HepG2 (cell line): ENCODE measurements around the gene ZG16. TPM values are rescaled to one million over a fixed set of nuclear protein-coding genes. Genes with fewer than 3 reads are reported as not detected.

ENCODE experiments used
- DPF2 ChIP-seq: sonication (generic); formaldehyde crosslinking; IDR thresholded peaks from 2 replicates; pipeline ENCODE4 v1.4.0; 2020; ENCODE audit warnings: mild to moderate bottlenecking, low read depth, missing genetic modification reagents, borderline replicate concordance
- FOSL2 ChIP-seq: sonication (generic); formaldehyde crosslinking; IDR thresholded peaks from 2 replicates; pipeline ENCODE4 v1.4.0; 2020; ENCODE audit warnings: missing genetic modification reagents
- GABPB1 ChIP-seq: IDR thresholded peaks from 2 replicates; pipeline ENCODE4 v1.6.1; 2016; ENCODE audit warnings: mild to moderate bottlenecking, missing genetic modification reagents, moderate library complexity, missing compliant biosample characterization
- GZF1 ChIP-seq: sonication (generic); formaldehyde crosslinking; IDR thresholded peaks from 2 replicates; pipeline ENCODE4 v1.5.1; 2020; ENCODE audit warnings: mild to moderate bottlenecking, missing genetic modification reagents
- JARID2 ChIP-seq: sonication (generic); formaldehyde crosslinking; IDR thresholded peaks from 2 replicates; pipeline ENCODE4 v1.8.1; 2023; ENCODE audit warnings: missing genetic modification reagents, inconsistent platforms; ENCODE audit not compliant: insufficient replicate concordance
- SMARCE1 ChIP-seq: fragments of 450-650 bp; IDR thresholded peaks from 2 replicates; pipeline ENCODE4 v1.6.1; 2017; ENCODE audit warnings: borderline replicate concordance
- TFDP1 ChIP-seq: IDR thresholded peaks from 2 replicates; pipeline ENCODE4 v1.6.1; 2016; ENCODE audit warnings: missing compliant biosample characterization, missing genetic modification reagents, borderline replicate concordance
- ZBTB34 ChIP-seq: sonication (generic); formaldehyde crosslinking; IDR thresholded peaks from 2 replicates; pipeline ENCODE4 v1.8.0; 2022; ENCODE audit warnings: mild to moderate bottlenecking, missing genetic modification reagents
- ZFP36L1 ChIP-seq: sonication (generic); formaldehyde crosslinking; IDR thresholded peaks from 2 replicates; pipeline ENCODE4 v1.8.0; 2022; ENCODE audit warnings: mild to moderate bottlenecking, missing genetic modification reagents, moderate library complexity
- ZFP37 ChIP-seq: sonication (generic); formaldehyde crosslinking; IDR thresholded peaks from 2 replicates; pipeline ENCODE4 v1.4.0; 2020; ENCODE audit warnings: missing genetic modification reagents, borderline replicate concordance
- ZFY ChIP-seq: sonication (generic); formaldehyde crosslinking; IDR thresholded peaks from 2 replicates; pipeline ENCODE4 v1.4.0; 2020; ENCODE audit warnings: missing genetic modification reagents
- ZNF225 ChIP-seq: sonication (generic); formaldehyde crosslinking; IDR thresholded peaks from 2 replicates; pipeline ENCODE4 v1.4.0; 2020; ENCODE audit warnings: mild to moderate bottlenecking, missing genetic modification reagents
- ZNF703 ChIP-seq: sonication (generic); formaldehyde crosslinking; IDR thresholded peaks from 2 replicates; pipeline ENCODE4 v1.5.1; 2020; ENCODE audit warnings: missing genetic modification reagents, mild to moderate bottlenecking, moderate library complexity, borderline replicate concordance
- ZNF839 ChIP-seq: sonication (generic); formaldehyde crosslinking; IDR thresholded peaks from 2 replicates; pipeline ENCODE4 v1.4.0; 2020; ENCODE audit warnings: missing genetic modification reagents, mild to moderate bottlenecking, borderline replicate concordance
- ZSCAN30 ChIP-seq: sonication (generic); formaldehyde crosslinking; IDR thresholded peaks from 2 replicates; pipeline ENCODE4 v1.5.0; 2020; ENCODE audit warnings: mild to moderate bottlenecking, missing genetic modification reagents
- polyA plus RNA-seq, 8 experiments: library from polyadenylated mRNA; depleted of rRNA in 3 of 8; stranded (reverse) in 7 of 8; unstranded in 1 of 8; fragments of >200 nt; fragmentation: Illumina TruSeq in 4 of 8; extraction: Trizol in 4 of 8; gene quantifications; 2 replicates each; pipeline versions ENCODE4 v1.2.1 to v1.2.3, GENCODE V29; 2011 to 2016; ENCODE audit warnings: low read depth in 4 of 8, missing spikeins in 1 of 8, mixed read lengths in 1 of 8; ENCODE audit not compliant: insufficient read depth in 1 of 8
- total RNA-seq, 5 experiments: library from RNA; depleted of rRNA; stranded (reverse); fragments of >200 nt; fragmentation: Illumina TruSeq; extraction: Trizol; gene quantifications; 2 replicates each; pipeline ENCODE4 v1.2.3, GENCODE V29; 2016; ENCODE audit warnings: low read depth in 1 of 5
- TF ChIP-seq, protein P1 (sequence below): sonication (generic); formaldehyde crosslinking; IDR thresholded peaks from 2 replicates; pipeline ENCODE4 v1.8.0; 2022; ENCODE audit warnings: mild to moderate bottlenecking, missing genetic modification reagents, borderline replicate concordance
- TF ChIP-seq, protein P2 (sequence below): sonication (generic); formaldehyde crosslinking; IDR thresholded peaks from 2 replicates; pipeline ENCODE4 v1.5.1; 2020; ENCODE audit warnings: missing genetic modification reagents, mild to moderate bottlenecking, borderline replicate concordance

Gene ZG16
- total and polyA plus RNA-seq, 2 of the 13 experiments (the other 11 are each of a cell fraction or from before 2014, with no cell fraction given), result 0.04 to 0.07 TPM

DNA sequence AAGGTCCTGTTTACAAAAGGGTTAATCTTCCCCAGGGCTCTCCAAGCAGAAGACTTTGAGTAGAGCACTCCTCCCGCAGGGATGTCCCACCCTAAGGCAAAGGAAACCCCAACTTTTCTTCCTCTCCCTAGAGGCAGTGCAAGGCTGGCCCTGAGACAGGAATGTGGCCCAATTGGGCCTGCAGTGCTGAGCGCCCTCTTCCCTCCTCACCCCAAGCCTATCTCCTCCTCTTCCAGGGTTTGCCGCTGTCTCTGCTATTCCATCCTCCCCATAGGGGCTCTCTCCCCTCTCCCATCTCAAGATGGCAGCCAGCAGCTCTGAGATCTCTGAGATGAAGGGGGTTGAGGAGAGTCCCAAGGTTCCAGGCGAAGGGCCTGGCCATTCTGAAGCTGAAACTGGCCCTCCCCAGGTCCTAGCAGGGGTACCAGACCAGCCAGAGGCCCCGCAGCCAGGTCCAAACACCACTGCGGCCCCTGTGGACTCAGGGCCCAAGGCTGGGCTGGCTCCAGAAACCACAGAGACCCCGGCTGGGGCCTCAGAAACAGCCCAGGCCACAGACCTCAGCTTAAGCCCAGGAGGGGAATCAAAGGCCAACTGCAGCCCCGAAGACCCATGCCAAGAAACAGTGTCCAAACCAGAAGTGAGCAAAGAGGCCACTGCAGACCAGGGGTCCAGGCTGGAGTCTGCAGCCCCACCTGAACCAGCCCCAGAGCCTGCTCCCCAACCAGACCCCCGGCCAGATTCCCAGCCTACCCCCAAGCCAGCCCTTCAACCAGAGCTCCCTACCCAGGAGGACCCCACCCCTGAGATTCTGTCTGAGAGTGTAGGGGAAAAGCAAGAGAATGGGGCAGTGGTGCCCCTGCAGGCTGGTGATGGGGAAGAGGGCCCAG, 34.9 kb downstream of the ZG16 start (continued):
- TF ChIP-seq, protein P1, sequence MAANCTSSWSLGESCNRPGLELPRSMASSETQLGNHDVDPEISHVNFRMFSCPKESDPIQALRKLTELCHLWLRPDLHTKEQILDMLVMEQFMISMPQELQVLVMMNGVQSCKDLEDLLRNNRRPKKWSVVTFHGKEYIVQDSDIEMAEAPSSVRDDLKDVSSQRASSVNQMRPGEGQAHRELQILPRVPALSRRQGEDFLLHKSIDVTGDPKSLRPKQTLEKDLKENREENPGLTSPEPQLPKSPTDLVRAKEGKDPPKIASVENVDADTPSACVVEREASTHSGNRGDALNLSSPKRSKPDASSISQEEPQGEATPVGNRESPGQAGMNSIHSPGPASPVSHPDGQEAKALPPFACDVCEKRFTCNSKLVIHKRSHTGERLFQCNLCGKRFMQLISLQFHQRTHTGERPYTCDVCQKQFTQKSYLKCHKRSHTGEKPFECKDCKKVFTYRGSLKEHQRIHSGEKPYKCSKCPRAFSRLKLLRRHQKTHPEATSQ (CRISPR knock-in tag), result no peak
- TF ChIP-seq, protein P2, sequence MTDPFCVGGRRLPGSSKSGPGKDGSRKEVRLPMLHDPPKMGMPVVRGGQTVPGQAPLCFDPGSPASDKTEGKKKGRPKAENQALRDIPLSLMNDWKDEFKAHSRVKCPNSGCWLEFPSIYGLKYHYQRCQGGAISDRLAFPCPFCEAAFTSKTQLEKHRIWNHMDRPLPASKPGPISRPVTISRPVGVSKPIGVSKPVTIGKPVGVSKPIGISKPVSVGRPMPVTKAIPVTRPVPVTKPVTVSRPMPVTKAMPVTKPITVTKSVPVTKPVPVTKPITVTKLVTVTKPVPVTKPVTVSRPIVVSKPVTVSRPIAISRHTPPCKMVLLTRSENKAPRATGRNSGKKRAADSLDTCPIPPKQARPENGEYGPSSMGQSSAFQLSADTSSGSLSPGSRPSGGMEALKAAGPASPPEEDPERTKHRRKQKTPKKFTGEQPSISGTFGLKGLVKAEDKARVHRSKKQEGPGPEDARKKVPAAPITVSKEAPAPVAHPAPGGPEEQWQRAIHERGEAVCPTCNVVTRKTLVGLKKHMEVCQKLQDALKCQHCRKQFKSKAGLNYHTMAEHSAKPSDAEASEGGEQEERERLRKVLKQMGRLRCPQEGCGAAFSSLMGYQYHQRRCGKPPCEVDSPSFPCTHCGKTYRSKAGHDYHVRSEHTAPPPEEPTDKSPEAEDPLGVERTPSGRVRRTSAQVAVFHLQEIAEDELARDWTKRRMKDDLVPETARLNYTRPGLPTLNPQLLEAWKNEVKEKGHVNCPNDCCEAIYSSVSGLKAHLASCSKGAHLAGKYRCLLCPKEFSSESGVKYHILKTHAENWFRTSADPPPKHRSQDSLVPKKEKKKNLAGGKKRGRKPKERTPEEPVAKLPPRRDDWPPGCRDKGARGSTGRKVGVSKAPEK (CRISPR knock-in tag), result no peak
- TF ChIP-seq SMARCE1, result no peak
- peak; percentile 9; the same call in 1 of the 2 replicates for TF ChIP-seq ZFY (CRISPR knock-in tag)
- no peak for TF ChIP-seq ZSCAN30
- no peak for TF ChIP-seq JARID2 (CRISPR knock-in tag)
- TF ChIP-seq ZFP36L1, result no peak
- 0 out of 2 replicates have a peak, but pooled peaks have one; percentile 4 for TF ChIP-seq GZF1 (CRISPR knock-in tag)
- TF ChIP-seq ZNF703 (CRISPR knock-in tag), result 0 out of 2 replicates have a peak, but pooled peaks have one; percentile 23
- no peak for TF ChIP-seq ZFP37
- no peak for TF ChIP-seq DPF2
- TF ChIP-seq TFDP1 (CRISPR knock-in tag), result no peak
- peak; percentile 6; the same call in 1 of the 2 replicates for TF ChIP-seq GABPB1 (CRISPR knock-in tag)
- TF ChIP-seq FOSL2 (CRISPR knock-in tag), result no peak
- TF ChIP-seq ZNF839 (CRISPR knock-in tag), result 0 out of 2 replicates have a peak, but pooled peaks have one; percentile 38
- no peak for TF ChIP-seq ZNF225 (CRISPR knock-in tag)
- TF ChIP-seq ZBTB34, result no peak
